WTC11 (cell line): ENCODE data around the gene RPS6KA5. TPM values are rescaled to one million over a fixed set of nuclear protein-coding genes. Genes with fewer than 3 reads are reported as not detected.

ENCODE experiments used
- ATAC-seq: fragments of 200-7000 bp; cut with Tn5 transposase; 2 replicates; pipeline ENCODE4 v1.10.0; 2021; ENCODE audit warnings: mild to moderate bottlenecking, moderate library complexity
- CTCF ChIA-PET: fragments of 300-600 bp; sonication (Branson Sonifier 250); formaldehyde crosslinking; loops from one replicate; lab custom pipeline; 2021; ENCODE audit warnings: antibody characterized with exemption; lab: Charles Lee
- POLR2A ChIA-PET: fragments of 350-600 bp; sonication (Branson Sonifier 250); formaldehyde crosslinking; loops from one replicate; lab custom pipeline; 2021; ENCODE audit warnings: antibody characterized with exemption; lab: Charles Lee
- DNase-seq: peaks from one replicate; pipeline ENCODE4 v3.0.0; 2021; ENCODE audit warnings: low spot score
- H3K27ac Mint-ChIP-seq: 2 replicates; pipeline ENCODE4 v1.8.0; 2021; ENCODE audit warnings: mixed read lengths
- H3K27me3 Mint-ChIP-seq: 2 replicates; pipeline ENCODE4 v1.8.0; 2021; ENCODE audit warnings: low read depth, mild to moderate bottlenecking, moderate library complexity, mixed read lengths
- H3K36me3 Mint-ChIP-seq: 2 replicates; pipeline ENCODE4 v1.8.0; 2021; ENCODE audit warnings: mixed read lengths
- H3K4me1 Mint-ChIP-seq: 2 replicates; pipeline ENCODE4 v1.8.0; 2022; ENCODE audit warnings: mixed read lengths
- H3K4me3 Mint-ChIP-seq: 2 replicates; pipeline ENCODE4 v1.8.0; 2021; ENCODE audit warnings: mild to moderate bottlenecking, moderate library complexity, mixed read lengths
- H3K9me3 Mint-ChIP-seq: 2 replicates; pipeline ENCODE4 v1.8.0; 2021; ENCODE audit warnings: mixed read lengths
- ARID4B ChIP-seq: sonication (generic); formaldehyde crosslinking; IDR thresholded peaks from 2 replicates; pipeline ENCODE4 v1.8.0; 2023; ENCODE audit warnings: missing genetic modification reagents, mild to moderate bottlenecking, borderline replicate concordance
- CREM ChIP-seq: sonication (generic); formaldehyde crosslinking; IDR thresholded peaks from 2 replicates; pipeline ENCODE4 v1.8.1; 2022; ENCODE audit warnings: mild to moderate bottlenecking, missing genetic modification reagents, moderate library complexity
- E2F5 ChIP-seq: sonication (generic); formaldehyde crosslinking; IDR thresholded peaks from 2 replicates; pipeline ENCODE4 v1.8.1; 2022; ENCODE audit warnings: mild to moderate bottlenecking, moderate library complexity, missing genetic modification reagents
- ELF4 ChIP-seq: sonication (generic); formaldehyde crosslinking; IDR thresholded peaks from 2 replicates; pipeline ENCODE4 v1.8.1; 2022; ENCODE audit warnings: low read depth, mild to moderate bottlenecking, moderate library complexity, missing genetic modification reagents
- FOXJ3 ChIP-seq: sonication (generic); formaldehyde crosslinking; IDR thresholded peaks from 2 replicates; pipeline ENCODE4 v1.9.0; 2021; ENCODE audit warnings: missing genetic modification reagents, mild to moderate bottlenecking, borderline replicate concordance
- HMGA2 ChIP-seq: fragments of 250-450 bp; sonication (Bioruptor Pico); IDR thresholded peaks from 2 replicates; pipeline ENCODE4 v1.4.0; 2021; ENCODE audit warnings: mild to moderate bottlenecking, moderate library complexity
- IRF1 ChIP-seq: sonication (generic); formaldehyde crosslinking; IDR thresholded peaks from 2 replicates; pipeline ENCODE4 v1.8.0; 2023; ENCODE audit warnings: missing genetic modification reagents
- MYBL2 ChIP-seq: sonication (generic); formaldehyde crosslinking; IDR thresholded peaks from 2 replicates; pipeline ENCODE4 v1.8.1; 2023; ENCODE audit warnings: mild to moderate bottlenecking, moderate library complexity, missing genetic modification reagents
- RELA ChIP-seq: sonication (generic); formaldehyde crosslinking; IDR thresholded peaks from 2 replicates; pipeline ENCODE4 v1.8.1; 2022; ENCODE audit warnings: missing genetic modification reagents, mild to moderate bottlenecking, borderline replicate concordance
- RORB ChIP-seq: fragments of 250-450 bp; sonication (Bioruptor Pico); IDR thresholded peaks from 2 replicates; pipeline ENCODE4 v1.9.0; 2021; ENCODE audit warnings: mild to moderate bottlenecking
- SOX15 ChIP-seq: fragments of 250-450 bp; sonication (Bioruptor Pico); IDR thresholded peaks from 2 replicates; pipeline ENCODE4 v1.9.0; 2021; ENCODE audit warnings: mild to moderate bottlenecking
- SP1 ChIP-seq: sonication (generic); formaldehyde crosslinking; conservative IDR thresholded peaks from 2 replicates; pipeline ENCODE4 v1.8.1; 2022; ENCODE audit warnings: missing genetic modification reagents
- TP53 ChIP-seq: sonication (generic); formaldehyde crosslinking; IDR thresholded peaks from 2 replicates; pipeline ENCODE4 v1.8.1; 2023; ENCODE audit warnings: mild to moderate bottlenecking, missing genetic modification reagents
- USF1 ChIP-seq: sonication (generic); formaldehyde crosslinking; IDR thresholded peaks from 2 replicates; pipeline ENCODE4 v1.8.0; 2022; ENCODE audit warnings: mild to moderate bottlenecking, missing genetic modification reagents
- USF2 ChIP-seq: sonication (generic); formaldehyde crosslinking; IDR thresholded peaks from 2 replicates; pipeline ENCODE4 v1.8.1; 2023; ENCODE audit warnings: mild to moderate bottlenecking, missing genetic modification reagents, moderate library complexity
- ZNF532 ChIP-seq: fragments of 250-450 bp; sonication (Bioruptor Pico); IDR thresholded peaks from 2 replicates; pipeline ENCODE4 v1.9.0; 2021; ENCODE audit warnings: mild to moderate bottlenecking, borderline replicate concordance
- total RNA-seq: library from RNA; stranded (reverse); gene quantifications from 3 replicates; pipeline ENCODE4 v1.2.3, GENCODE V29; 2021

The RPS6KA5 gene
- total RNA-seq, 1 experiment from 2014 or later = 5.2 TPM

- Mint-ChIP-seq H3K9me3 (peaks cover 11% of the 10 kb centered on the region), H3K4me1 (no peaks in the 10 kb centered on the region), H3K27me3 (no peaks in the 10 kb centered on the region), H3K27ac (no peak overlapping the region), H3K36me3 (0 out of 2 replicates have a peak, but pooled peaks cover 2% of the 10 kb centered on the region), H3K4me3 (no peak overlapping the region)
- ChIA-PET POLR2A (no interaction called here), CTCF (no interaction called here)
- TF ChIP-seq SP1 (CRISPR knock-in tag) = no peak
- TF ChIP-seq ELF4 (CRISPR knock-in tag) = no peak
- TF ChIP-seq SOX15 = no peak
- TF ChIP-seq RORB (CRISPR knock-in tag) = no peak
- TF ChIP-seq RELA = no peak
- no peak for TF ChIP-seq ZNF532
- ATAC-seq = no peak
- DNase-seq = no peak
Observed at GRCh38 chr14:90965765-90966164, 94.7 kb downstream of the RPS6KA5 start.

GRCh38 chr14:90963343-90963742, 97.1 kb downstream of the RPS6KA5 start:
- H3K4me3 Mint-ChIP-seq = no peak overlapping the region
- H3K4me1 Mint-ChIP-seq = no peaks in the 10 kb centered on the region
- DNase-seq (no peak), ATAC-seq (no peak)
- no peaks in the 10 kb centered on the region for H3K27me3 Mint-ChIP-seq
- H3K27ac Mint-ChIP-seq = no peak overlapping the region
- ChIA-PET POLR2A (no interaction called here), CTCF (no interaction called here)
- H3K36me3 Mint-ChIP-seq = 0 out of 2 replicates have a peak, but pooled peaks cover under 1% of the 10 kb centered on the region
- peaks cover 7% of the 10 kb centered on the region for H3K9me3 Mint-ChIP-seq
- TF ChIP-seq ARID4B (CRISPR knock-in tag) (no peak), MYBL2 (CRISPR knock-in tag) (no peak), E2F5 (CRISPR knock-in tag) (no peak), ZNF532 (no peak), TP53 (no peak), FOXJ3 (CRISPR knock-in tag) (no peak), USF2 (CRISPR knock-in tag) (no peak), RORB (CRISPR knock-in tag) (no peak), USF1 (no peak), IRF1 (CRISPR knock-in tag) (no peak), HMGA2 (CRISPR knock-in tag) (no peak), CREM (CRISPR knock-in tag) (no peak)
